Measurements from ENCODE around the gene LGSN.
"Not testable (repeated sequence)": the region's sequence is repeated elsewhere in the genome, so short reads cannot be mapped to it uniquely, and the experiment has no call there.

LGSN gene

DNA sequence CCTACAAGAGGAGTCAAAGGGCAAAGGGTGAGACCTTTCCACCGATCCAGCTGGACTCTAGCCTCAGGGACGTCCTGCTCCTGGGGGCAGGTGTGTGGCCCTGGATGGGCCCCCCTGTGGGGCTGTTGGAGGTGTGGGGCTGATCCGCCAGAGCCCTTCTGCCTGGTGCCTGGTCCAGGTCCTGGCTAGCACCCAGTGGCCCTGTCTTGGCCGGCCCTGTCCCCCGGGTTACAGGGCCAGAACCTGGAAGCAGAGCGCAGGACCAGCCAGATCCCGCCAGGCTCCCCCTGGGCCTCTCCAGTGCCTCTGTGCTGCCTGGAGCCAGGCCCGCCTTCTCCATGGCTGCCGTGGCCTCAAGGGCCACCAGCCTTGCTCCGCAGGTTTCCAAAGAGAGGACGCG, 89.3 kb downstream of the LGSN start:
- not testable (repeated sequence) for DNase-seq (ENCODE audit: low read depth)

DNA sequence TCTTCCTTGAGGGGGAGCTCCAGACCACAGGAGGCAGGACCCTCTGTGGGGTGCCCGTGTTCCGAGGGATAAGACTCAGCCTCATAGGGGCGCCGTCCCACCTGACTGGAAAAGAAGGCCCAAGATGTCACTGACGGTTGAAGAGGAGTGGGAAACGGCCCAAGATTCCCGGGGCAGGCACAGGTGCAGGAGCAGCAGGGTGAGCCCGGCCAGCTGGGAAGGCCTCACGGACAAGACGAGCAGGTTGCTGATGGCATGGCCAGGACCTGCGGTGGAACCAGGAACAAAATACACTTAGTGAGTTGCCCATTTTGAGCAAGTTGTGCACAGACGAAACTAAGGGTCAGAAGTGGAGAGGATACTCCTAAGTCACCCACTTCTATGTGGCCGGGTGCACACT, 89.8 kb downstream of the LGSN start:
- not testable (repeated sequence) for DNase-seq (ENCODE audit: low read depth)

GRCh38 chr6:63227928-63228894, 91.6 kb downstream of the LGSN start:
- DNase-seq (ENCODE audit: low read depth): not testable (repeated sequence)

- not testable (repeated sequence) for DNase-seq (ENCODE audit: low read depth)
Observed at GRCh38 chr6:63225987-63226386, 93.8 kb downstream of the LGSN start.

All from activated T-cell treated with anti-CD3 and anti-CD28 coated beads for 1 hour (primary cell).